HPDE6-E6E7 (cell line): Measurements from ENCODE around the gene MOV10.

Source experiments
- DNase-seq: peaks from one replicate; pipeline ENCODE4 v3.0.0; 2011; ENCODE audit warnings: missing footprints; ENCODE audit errors: extremely low spot score

Gene MOV10

GRCh38 chr1:112673592-112674439 is 643 bp upstream of the MOV10 start:
- no peak for DNase-seq

DNA sequence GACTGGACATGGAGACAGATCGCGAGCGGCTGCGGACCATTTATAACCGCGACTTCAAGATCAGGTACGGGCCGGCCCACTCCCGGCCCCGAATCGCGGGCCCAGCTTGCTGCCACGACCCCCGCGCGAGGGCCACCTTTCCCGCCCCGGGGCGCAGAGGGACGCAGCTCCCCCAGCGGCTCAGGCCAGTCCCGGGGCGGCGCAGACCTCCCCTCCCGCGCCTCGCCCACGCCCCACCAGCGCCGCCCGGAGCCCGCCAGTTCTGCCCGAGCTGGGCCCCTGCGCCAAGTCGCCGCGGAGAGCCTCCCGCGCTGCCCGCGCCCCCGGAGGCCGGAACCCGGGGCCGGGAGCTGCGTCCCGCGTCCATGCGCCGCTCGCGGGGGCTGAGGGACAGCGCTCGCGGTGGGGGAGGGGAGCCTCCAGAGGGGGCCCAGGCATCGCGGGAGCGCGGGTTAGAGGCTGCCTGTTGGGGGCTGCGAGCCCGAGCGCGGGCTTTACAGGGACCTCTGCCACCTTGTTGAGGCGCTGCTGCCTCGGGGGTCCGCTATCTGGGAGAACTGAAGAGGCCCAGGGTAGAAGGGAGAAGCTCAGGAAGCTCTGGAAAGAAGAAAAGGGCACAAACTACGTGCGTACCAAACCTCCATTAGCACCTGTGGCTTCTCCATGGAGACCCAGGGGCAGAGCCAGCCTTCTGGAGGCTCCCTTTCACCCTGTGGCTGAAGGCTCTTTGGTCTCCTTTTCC is 698 bp downstream of the MOV10 start:
- no peak for DNase-seq

DNA sequence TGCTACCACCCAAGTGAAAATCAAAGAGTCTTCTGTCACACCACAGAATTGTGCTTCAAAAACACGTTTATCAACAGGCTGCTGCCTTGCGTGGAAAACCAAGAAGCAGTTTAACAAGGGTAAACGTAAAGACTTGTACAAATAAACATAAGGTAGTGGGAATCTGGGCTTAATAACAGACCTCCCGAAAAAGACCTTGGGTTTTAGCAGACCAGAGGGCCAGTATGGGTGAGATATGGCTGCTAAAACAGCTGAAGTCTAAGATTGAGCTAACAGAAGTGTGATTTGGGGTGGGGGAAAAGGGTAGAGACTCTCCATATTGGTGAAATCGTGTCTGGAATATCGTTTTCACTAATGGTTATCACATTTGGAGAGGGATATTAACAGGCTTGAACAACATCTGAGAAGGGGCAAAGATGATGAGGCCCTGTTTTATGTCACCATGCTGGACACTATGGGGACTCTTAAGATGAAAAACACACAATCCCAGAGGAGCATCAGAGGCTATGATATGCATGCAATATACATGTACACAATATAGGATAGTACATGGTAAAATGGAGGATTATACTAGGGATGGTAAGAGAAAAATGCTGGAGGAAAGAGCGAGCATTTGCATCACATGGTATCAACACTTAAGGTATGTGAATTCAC is 1.4 kb downstream of the MOV10 start:
- no peak for DNase-seq

GRCh38 chr1:112676543-112676942 is 2.1 kb downstream of the MOV10 start:
- DNase-seq, result no peak

DNA sequence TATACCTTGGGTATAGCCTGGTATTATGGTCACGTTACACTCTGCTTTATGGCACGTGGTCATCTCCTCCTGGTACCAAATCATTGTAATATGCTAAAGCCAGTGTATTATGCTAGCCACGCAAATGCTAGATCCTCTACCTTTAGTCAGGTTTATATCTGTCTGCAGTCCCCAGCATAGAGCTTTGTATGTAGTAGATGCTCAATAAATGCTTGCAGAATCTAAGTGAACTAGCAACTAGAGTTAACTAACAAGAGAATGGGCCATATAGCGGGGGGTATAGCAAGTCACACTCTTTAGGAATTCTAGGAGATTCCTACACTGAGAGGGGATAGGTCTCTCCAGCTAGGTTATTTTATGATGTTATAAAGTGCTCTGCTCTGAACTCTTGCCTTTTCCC is 3.0 kb downstream of the MOV10 start:
- DNase-seq, result no peak

DNA sequence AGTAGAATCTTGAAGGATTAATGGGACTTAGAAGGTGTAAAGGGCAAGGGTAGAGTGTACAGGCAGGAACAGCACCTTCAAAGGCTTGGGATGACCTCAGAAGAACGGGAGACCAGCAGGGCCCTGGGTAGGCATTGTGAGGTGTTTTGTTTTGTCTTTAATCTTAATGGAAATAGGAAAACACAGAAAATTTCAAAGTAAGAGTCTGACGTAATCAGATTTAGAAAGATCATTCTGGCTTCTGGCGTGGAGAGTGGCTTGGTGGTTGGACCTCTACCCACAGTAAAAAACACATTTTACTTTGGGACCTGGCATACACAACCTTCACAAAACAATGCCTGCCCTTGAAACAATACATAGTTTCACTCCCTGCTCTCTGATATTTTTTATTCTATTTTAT is 4.1 kb downstream of the MOV10 start:
- DNase-seq, result no peak

DNA sequence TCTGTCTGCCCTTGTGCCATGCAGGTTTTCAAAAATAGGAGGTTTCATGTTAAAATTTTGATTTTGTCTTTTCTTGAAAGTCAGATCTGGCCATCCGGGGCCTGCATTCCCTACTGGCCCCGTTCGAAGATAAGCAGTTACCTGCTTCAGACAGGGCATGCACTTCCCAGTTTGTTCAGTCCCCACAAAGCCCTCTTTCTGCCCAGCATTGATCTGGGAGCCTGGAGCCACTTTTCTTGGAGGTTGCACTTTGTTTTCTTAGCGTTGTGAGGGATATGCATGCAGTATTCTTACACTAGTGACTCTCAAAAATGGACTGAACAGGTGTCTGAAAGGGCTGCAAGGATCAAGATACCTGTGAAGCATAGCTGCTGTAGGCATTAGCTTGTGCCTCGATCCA is 11.5 kb downstream of the MOV10 start:
- no peak for DNase-seq

GRCh38 chr1:112686417-112686816 is 12.0 kb downstream of the MOV10 start:
- no peak for DNase-seq

DNA sequence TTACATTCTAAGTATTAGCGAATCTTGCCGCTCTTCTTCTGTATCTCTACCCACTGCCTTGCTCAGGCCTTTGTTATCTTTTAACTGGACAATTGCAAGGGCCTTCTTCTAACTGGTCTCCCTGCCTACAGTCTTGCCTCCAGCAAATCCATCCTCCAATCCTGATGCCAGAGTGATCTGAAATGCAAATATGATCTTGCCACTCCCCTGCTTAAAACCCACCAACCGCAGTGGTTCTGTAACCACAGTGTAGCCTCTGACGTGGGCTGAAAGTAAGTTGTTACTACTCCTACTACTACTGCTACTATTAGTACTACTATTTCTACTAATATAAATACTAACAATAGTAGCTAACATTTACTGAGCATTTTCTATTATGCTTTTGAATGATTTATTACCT is 12.4 kb downstream of the MOV10 start:
- DNase-seq, result no peak

- DNase-seq, result peak; percentile 89
Measured at GRCh38 chr1:112687361-112687760, 12.9 kb downstream of the MOV10 start.

DNA sequence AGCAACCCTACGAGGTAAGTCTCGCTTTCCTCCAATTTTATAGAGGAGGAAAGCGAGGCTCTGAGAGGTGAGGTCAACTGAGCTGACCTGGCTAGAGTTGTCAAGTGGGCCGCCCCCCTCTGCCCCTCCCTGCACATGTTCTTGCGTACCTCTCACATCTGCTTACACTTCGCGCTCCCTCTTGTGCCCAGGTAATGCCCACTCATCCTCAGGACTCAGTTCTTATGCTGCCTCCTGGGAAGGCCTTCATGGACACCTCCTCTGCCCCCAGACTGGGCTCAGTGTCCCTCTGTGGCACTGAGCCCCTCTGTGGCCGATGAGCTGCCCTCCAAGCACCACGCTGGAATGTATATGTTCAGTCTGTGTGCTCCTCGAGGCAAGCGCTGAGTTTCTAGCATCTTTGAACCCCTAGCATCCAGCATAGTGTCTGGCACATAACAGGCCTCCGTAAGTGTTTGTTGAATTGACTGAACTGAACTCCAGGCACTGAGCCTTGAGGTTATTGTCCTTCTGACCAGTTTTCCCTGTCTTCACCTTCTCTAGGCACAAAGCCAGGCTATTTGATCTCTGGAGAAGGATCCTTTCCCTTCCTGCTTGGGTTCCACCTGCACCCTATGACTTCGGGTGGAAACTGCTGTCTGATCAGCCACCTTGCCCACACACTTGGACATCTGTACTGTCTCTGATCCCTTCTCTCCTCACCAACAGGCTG is 13.5 kb downstream of the MOV10 start:
- DNase-seq, result no peak

GRCh38 chr1:112688781-112689193 is 14.3 kb downstream of the MOV10 start:
- DNase-seq, result no peak

DNA sequence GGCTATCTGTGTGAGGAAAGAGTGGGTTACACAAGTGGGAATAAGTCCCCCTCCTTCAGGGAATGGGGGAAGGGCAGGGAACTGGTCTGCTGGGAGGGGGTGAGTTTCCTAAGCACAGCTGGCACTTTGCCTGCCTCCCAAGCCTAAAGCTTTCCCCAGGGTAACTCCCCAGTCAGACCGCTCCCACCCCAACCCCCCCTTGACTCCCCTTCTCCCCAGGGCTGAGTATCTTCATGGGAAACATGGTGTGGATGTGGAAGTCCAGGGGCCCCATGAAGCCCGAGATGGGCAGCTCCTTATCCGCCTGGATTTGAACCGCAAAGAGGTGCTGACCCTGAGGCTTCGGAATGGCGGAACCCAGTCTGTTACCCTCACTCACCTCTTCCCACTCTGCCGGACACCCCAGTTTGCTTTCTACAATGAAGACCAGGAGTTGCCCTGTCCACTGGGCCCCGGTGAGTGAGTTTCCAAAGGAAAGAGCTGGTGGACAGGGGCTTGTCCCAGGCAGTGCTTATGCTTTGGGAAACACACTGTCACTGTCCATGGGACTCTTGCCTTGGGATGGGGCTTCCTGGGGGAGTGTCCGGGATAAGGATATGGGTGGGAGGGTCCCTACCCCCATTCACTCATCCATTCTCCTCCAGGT is 14.9 kb downstream of the MOV10 start:
- DNase-seq, result no peak

DNA sequence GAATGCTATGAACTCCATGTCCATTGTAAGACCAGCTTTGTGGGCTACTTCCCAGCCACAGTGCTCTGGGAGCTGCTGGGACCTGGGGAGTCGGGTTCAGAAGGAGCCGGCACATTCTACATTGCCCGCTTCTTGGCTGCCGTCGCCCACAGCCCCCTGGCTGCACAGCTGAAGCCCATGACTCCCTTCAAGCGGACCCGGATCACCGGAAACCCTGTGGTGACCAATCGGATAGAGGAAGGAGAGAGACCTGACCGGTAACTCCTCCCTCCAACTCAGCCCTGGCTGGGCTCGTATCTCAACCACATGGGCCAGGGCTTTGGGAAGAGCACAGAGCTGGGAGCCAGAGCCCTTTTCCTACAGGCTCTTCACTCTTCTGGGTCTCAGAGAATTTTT is 15.4 kb downstream of the MOV10 start:
- DNase-seq, result no peak

DNA sequence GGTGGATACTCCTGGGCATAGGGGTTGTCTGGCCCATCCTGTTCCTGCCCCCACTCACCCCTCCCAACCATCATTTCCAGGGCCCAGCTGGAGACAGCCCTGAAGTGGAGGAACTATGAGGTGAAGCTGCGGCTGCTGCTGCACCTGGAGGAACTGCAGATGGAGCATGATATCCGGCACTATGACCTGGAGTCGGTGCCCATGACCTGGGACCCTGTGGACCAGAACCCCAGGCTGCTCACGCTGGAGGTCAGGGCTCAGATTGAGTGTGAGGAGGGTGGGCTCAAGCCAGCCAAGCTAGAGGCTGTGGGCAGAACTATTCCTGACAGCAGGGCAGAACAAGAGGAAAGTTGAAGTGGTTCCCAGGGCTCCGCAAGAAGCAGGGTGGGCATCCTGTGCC is 18.2 kb downstream of the MOV10 start:
- DNase-seq, result no peak

GRCh38 chr1:112693821-112694220 is 19.4 kb downstream of the MOV10 start:
- no peak for DNase-seq

DNA sequence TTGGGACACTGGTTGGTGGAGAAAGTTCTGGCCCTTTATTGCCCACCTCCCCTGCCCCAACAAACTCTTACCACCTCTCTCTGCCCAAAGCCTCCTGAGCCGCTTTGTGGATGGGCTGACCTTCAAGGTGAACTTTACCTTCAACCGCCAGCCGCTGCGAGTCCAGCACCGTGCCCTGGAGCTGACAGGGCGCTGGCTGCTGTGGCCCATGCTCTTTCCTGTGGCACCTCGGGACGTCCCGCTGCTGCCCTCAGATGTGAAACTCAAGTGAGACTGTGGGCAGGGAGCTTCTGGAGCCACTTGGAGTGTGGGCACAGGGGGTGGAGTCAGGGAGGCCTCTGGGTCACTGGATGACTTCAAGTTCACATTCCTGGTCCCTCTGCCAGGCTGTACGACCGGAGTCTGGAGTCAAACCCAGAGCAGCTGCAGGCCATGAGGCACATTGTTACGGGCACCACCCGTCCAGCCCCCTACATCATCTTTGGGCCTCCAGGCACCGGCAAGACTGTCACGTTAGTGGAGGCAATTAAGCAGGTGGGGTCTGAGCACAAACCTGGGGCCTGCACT is 20.0 kb downstream of the MOV10 start:
- no peak for DNase-seq

GRCh38 chr1:112695276-112695675 is 20.8 kb downstream of the MOV10 start:
- no peak for DNase-seq

- DNase-seq, result no peak
Measured at GRCh38 chr1:112696578-112697314, 22.3 kb downstream of the MOV10 start.

DNA sequence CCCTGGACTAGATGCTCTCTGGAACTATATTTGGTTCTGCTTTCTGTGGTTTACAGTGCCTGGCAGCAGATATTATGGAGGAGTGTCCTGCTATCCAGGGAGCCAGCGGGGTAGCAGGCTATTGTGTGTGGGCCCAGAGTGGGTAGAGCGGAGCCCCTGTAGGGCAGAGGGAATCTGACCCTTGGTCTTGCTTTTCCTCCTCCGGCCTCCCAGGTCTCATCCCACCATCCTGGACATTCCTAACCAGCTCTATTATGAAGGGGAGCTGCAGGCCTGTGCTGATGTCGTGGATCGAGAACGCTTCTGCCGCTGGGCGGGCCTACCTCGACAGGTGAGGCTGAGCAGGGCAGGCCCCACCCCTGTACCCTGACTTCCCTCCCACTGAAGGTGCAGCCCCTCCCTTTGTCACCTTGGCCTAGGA is 23.3 kb downstream of the MOV10 start:
- no peak for DNase-seq
